Activated gamma-delta T cell (primary cell): Measurements from ENCODE around the gene LTV1.
"Not testable (repeated sequence)": the region's sequence is repeated elsewhere in the genome, so short reads cannot be mapped to it uniquely, and the experiment has no call there.

Experiments
- DNase-seq: peaks from one replicate; lab custom pipeline; 2025; lab: John Stamatoyannopoulos, UW

LTV1 gene

GRCh38 chr6:143842461-143842901, 657 bp upstream of the LTV1 start:
- DNase-seq, result no peak

GRCh38 chr6:143843677-143843999, 500 bp downstream of the LTV1 start:
- no peak for DNase-seq

GRCh38 chr6:143844006-143844405, 868 bp downstream of the LTV1 start:
- no peak for DNase-seq

GRCh38 chr6:143845033-143845432, 1.9 kb downstream of the LTV1 start:
- no peak for DNase-seq

- not testable (repeated sequence) for DNase-seq
Observed at GRCh38 chr6:143851706-143852105, 8.6 kb downstream of the LTV1 start.

GRCh38 chr6:143855057-143855456, 11.9 kb downstream of the LTV1 start:
- not testable (repeated sequence) for DNase-seq

- not testable (repeated sequence) for DNase-seq
Observed at GRCh38 chr6:143856762-143857161, 13.6 kb downstream of the LTV1 start.

- no peak for DNase-seq
Observed at GRCh38 chr6:143857651-143858050, 14.5 kb downstream of the LTV1 start.

- no peak for DNase-seq
Observed at GRCh38 chr6:143859891-143860660, 16.9 kb downstream of the LTV1 start.

- DNase-seq, result no peak
Observed at GRCh38 chr6:143863771-143864170, 20.6 kb downstream of the LTV1 start.

- DNase-seq, result no peak
Observed at GRCh38 chr6:143864234-143864633, 21.1 kb downstream of the LTV1 start, which contains the start of gene ZC2HC1B. Gene ZC2HC1B, plus strand, starts transcription at chr6:143864474. Its CDS starts 66 bp downstream, at chr6:143864540.

- no peak for DNase-seq
Observed at GRCh38 chr6:143867236-143867635, 24.1 kb downstream of the LTV1 start.

- not testable (repeated sequence) for DNase-seq
Observed at GRCh38 chr6:143868808-143869207, 25.7 kb downstream of the LTV1 start.

GRCh38 chr6:143871202-143871730, 28.1 kb downstream of the LTV1 start:
- not testable (repeated sequence) for DNase-seq

- DNase-seq, result no peak
Observed at GRCh38 chr6:143872201-143872600, 29.1 kb downstream of the LTV1 start.

- not testable (repeated sequence) for DNase-seq
Observed at GRCh38 chr6:143873600-143873999, 30.5 kb downstream of the LTV1 start.

GRCh38 chr6:143874503-143874902, 31.4 kb downstream of the LTV1 start:
- DNase-seq, result not testable (repeated sequence)

GRCh38 chr6:143877584-143878271, 34.6 kb downstream of the LTV1 start:
- DNase-seq, result no peak

GRCh38 chr6:143878272-143878760, 35.2 kb downstream of the LTV1 start:
- DNase-seq, result no peak

GRCh38 chr6:143880412-143880811, 37.3 kb downstream of the LTV1 start:
- no peak for DNase-seq

- DNase-seq, result no peak
Observed at GRCh38 chr6:143882401-143882930, 39.3 kb downstream of the LTV1 start.

- DNase-seq, result no peak
Observed at GRCh38 chr6:143884216-143884900, 41.2 kb downstream of the LTV1 start.
